Hematopoietic multipotent progenitor cell treated with erythropoietin and hydrocortisone succinate and interleukin-3 and kit ligand, for 17 days (in vitro differentiated cells): Measurements from ENCODE around the gene WDR18.
"Not testable (repeated sequence)": the region's sequence is repeated elsewhere in the genome, so short reads cannot be mapped to it uniquely, and the experiment has no call there.

Source experiments
- DNase-seq: peaks from one replicate; pipeline ENCODE4 v3.0.0-alpha.2; 2015; ENCODE audit warnings: low spot score

The WDR18 gene

GRCh38 chr19:950352-951066, 33.6 kb upstream of the WDR18 start:
- DNase-seq, result no peak

GRCh38 chr19:952049-952679, 32.0 kb upstream of the WDR18 start:
- DNase-seq, result no peak

DNA sequence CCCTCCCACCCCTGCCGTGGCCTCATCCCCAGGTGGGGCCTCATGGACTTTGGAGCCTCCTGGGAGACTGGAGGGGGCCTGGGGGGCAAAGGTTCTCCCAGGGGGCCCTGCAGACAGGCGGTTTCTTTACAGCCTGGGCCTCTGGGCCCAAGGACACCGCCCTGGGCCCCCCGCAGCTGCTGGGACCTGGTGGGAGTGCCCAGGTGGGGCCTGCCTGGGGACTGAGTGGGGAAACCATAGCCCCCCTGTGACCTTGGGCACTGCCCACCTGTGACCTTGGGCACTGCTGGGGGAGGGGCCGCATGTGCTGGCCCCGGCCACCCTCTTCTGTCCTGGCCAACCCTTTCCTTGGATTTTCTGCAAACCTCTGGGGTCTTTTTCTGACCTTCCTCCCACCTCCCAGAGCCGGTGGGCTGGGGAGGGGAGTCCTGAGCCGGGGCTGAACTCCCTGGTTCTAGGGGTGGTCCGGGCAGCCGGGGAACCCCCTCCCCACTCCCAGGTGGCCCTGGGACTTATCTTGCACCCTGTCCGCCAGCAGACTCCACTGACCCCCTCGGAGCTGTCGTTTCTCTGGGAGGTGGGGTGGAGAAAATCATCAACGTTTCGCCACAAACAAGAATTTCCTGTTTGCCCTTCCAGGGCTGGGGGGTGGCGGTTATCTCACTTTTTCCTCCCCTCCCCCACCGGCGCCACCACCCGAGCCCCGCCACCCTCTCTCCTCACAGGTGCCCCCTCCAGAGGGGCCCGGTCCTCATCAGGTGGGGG, 31.3 kb upstream of the WDR18 start:
- no peak for DNase-seq

DNA sequence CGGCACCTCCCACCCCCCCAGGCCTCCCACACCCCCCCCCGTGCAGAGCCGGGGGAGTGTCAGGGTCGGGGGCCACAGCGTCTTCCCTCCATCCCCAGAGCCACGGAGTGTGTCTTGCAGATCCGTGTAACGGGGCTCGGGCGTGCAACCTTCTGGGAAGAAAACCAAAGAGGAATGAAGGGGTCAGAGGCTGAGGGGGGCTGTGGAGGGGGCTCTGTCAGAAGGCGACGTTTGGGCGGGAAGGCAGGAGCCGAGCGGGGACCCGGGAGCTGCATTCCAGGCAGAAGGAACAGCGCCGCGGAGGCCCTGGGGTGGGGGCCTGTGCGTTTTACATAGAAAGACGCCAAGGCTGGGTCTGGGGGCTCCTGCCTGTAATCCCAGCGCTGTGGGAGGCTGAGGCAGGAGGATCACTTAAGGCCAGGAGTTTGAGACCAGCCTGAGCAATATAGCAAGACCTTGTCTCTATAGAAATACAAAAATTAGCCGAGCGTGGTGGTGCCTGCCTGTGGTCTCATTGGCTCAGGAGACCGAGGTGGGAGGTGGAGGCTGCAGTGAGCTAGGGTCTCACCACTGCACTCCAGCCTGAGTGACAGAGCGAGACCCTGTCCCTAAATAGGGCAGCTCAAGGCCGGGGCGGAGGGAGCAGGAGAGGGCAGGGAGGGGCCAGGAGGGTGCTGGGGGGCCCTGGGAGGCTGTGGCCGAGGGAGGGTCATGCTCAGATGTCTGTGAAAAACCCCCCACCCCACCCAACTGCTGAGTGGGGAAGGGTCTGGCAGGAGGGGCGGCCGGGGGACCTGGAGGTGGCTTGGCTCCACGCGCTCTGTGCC, 30.5 kb upstream of the WDR18 start:
- DNase-seq, result no peak

GRCh38 chr19:954272-954671, 29.9 kb upstream of the WDR18 start:
- no peak for DNase-seq

DNA sequence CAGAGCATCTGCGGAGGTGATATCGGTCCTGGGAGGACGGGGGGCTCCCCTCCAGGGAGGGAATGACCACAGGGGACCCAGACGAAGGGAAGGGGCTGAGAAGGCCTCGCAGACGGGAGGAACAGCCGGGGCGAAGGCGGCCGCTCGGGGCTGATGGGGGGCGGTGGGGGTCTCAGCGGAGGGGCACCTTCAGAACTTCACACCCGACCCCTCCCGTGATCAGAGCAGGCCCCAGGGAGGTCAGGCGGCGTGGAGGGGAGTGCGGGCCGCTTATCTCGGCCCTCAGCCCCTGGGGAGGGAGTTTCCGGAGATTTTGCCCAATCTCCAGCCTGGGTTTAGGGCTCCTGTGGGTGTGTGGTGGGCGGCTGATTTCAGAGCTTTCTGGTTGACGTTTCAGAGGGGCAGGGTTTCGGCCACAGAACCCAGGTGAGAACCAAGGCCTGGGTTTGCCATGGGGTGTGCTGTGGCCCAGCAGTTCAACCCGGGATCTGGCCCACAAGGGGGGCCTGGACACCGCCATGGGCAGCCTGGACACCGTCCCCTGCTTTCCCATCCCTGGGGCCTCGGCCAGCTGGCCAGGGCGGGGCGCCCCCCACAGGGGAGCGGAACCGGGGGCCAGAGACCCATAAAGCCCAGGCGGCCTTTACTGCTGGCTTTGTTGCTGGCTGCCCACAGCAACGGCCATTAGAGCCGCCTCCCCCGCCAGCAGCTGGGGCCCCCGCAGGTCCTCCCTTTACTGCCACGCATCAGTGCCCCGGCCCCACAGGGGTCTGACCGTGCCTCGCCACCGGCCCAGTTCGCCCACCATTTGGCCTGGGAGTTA, 29.3 kb upstream of the WDR18 start:
- no peak for DNase-seq

GRCh38 chr19:955803-956765, 28.1 kb upstream of the WDR18 start:
- DNase-seq, result no peak

- DNase-seq, result no peak
Observed at GRCh38 chr19:956766-957440, 27.2 kb upstream of the WDR18 start.

- not testable (repeated sequence) for DNase-seq
Observed at GRCh38 chr19:957578-957977, 26.6 kb upstream of the WDR18 start.

DNA sequence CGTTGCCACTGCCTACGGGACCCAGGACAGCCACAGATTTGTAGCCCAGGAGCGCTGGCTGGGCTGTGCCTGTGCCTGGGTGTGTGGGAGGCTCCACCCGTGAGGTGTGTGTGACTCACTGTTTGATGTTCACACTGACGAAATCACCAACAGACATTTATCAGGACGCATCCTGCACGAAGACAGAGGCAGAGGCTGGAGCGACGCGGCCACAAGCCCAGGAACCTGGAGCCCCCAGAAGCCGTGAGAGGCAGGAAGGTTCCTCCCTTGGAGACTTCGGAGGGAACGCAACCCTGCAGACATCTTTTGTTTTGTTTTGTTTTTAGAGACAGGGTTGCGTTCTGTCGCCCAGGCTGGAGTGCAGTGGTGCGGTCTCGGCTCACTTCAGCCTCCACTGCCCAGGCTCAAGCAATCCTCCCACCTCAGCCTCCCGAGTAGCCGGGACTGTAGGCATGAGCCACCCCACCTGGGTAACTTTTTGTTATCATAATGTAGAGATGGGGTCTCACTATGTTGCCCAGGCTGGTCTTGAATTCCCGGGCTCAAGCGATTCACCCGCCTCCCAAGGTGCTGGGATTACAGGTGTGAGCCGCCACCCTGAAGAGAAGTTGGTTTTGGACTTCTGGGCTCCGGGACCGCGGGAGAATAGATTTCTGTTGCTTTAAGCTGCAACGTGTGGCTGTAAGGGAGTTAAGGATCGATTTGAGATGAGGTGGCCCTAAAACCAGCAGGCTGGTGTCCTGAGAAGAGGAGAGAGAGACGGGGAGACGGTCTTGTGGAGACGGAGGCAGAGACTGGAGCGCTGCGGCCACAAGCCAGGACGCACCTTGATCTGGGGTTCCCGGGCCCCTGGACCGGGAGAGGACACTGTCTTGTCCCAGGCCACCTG, 24.9 kb upstream of the WDR18 start:
- DNase-seq, result no peak

- no peak for DNase-seq
Observed at GRCh38 chr19:960020-960419, 24.1 kb upstream of the WDR18 start.

DNA sequence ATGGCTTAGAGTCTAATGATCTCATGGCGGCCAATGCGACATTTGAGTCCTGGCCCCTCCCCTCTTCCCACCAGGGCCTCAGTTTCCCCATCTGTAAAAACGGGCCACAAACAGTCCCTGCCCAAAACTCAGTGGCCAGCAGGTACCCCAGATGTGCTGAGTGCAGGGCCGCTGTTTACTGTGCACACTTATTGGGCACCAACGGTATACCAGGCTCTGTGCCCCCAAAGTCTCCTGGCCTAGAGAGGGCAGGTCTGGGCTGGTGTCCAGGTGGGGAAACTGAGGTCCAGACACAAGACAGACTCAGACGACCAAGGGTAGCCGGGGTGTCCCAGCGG, 23.6 kb upstream of the WDR18 start:
- DNase-seq, result no peak

- DNase-seq, result peak; percentile 87
Observed at GRCh38 chr19:961866-962620, 22.1 kb upstream of the WDR18 start.

DNA sequence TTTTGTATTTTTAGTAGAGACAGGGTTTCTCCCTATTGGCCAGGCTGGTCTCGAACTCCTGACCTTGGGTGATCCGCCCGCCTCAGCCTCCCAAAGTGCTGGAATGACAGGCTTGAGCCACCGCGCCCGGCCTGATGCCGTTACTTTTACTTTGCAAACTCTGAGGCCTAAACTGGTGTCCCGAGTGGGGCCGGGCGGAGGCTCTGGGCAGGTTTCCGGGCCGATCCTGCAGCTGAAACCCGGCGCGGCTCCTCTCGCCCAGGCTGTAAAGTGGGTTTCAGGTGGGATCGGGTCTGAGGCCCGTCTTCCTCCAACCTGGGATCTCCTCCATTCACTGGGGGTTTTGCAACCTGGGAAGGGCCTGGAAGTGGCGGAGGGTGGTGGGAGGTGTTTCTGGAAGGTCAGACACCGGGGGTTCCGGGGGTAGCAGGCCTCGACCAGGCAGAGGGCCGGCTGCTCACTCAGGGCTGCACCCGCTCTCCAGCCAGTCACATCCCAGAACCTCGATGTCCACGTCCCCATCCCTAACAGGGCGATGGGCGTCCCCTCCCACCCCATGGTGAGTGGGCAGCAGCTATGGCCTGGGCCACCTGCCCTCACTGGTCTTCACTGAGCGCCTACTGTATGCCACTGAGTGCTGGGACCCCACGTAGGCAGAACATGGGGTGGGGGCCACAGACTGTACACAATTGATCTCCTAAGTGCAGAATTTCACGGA, 21.3 kb upstream of the WDR18 start:
- DNase-seq, result no peak

- no peak for DNase-seq
Observed at GRCh38 chr19:963486-963951, 20.6 kb upstream of the WDR18 start.

GRCh38 chr19:964116-964520, 20.0 kb upstream of the WDR18 start:
- no peak for DNase-seq
